Measurements from ENCODE around the gene NHLH1.
A peak's percentile ranks its signal among the peaks of the same experiment; 100 is the strongest.
"Not testable (repeated sequence)": the region's sequence is repeated elsewhere in the genome, so short reads cannot be mapped to it uniquely, and the experiment has no call there.

NHLH1 gene

DNA sequence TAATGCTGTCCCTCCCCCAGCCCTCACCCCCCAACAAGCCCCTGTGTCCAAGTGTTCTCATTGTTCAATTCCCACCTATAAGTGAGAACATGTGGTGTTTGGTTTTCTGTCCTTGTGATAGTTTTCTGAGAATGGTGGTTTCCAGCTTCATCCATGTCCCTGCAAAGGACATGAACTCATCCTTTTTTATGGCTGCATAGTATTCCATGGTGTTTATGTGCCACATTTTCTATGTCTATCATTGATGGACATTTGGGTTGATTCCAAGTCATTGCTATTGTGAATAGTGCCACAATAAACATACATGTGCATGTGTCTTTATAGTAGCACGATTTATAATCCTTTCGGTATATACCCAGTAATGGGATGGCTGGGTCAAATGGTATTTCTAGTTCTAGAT, 17.9 kb downstream of the NHLH1 start:
- DNase-seq = not testable (repeated sequence)

DNA sequence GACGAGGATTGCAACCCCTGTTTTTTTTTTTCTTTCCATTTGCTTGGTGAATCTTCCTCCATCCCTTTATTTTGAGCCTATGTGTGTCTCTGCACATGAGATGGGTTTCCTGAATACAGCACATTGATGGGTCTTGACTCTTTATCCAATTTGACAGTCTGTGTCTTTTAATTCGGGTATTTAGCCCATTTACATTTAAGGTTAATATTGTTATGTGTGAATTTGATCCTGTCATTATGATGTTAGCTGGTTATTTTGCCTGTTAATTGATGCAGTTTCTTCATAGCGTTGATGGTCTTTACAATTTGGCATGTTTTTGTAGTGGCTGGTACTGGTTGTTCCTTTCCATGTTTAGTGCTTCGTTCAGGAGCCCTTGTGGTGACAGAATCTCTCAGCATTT, 21.5 kb downstream of the NHLH1 start:
- not testable (repeated sequence) for DNase-seq

DNA sequence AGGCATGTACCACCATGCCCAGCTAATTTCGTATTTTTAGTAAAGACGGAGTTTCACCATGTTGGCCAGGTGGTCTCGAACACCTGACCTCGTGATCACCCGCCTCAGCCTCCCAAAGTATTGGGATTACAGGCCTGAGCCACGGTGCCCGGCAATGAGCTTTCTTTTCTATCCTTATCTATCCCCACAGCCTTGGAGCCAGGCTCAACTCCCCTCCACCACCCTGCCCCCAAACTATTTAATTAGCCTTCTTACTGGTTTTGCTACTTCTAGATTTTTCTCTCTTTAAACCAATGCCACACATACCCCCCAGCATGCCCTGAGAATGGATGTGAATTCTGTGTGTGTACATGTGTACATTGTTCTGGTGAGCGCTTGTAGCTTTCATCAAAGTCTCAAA, 27.8 kb downstream of the NHLH1 start:
- DNase-seq = no peak

DNA sequence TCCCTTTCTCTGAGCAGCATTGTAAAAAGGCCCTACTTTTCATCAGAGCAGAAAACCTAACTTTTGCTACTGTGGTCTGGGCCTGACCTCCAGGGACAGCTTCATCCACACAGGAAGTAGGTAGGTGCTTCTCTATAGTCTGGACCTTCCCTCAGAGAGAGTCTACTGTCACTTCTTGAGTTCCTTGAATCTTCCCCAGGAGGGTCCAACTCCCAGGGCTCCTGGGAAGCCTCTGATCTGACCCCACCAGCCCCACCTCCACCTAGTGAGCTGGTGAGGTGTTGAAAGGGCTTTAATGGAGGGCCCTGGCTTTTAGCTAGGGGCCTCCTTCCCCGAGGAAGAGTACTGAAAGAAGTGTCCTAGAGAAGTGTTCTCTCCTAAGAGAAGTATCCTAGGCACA, 30.8 kb downstream of the NHLH1 start:
- no peak for DNase-seq

DNA sequence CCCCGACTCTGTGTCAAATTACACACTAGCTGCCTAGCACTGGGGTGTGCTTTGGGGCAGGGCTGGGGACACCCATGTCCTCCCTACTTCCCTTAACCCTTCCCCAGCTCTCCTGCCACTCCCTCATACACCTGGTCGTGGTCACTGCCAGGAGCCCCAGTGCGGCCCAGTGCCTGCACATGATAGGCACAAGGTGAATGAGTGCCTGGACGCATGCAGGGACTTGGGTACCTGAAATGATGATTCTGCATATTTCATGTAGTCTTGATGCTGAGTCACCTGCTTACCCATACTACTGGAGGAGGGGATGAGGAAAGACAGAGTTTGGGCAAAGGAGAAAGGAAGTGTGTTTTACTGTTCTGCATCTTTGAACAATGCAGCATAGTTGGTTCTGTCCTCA, 32.0 kb downstream of the NHLH1 start:
- no peak for DNase-seq

DNA sequence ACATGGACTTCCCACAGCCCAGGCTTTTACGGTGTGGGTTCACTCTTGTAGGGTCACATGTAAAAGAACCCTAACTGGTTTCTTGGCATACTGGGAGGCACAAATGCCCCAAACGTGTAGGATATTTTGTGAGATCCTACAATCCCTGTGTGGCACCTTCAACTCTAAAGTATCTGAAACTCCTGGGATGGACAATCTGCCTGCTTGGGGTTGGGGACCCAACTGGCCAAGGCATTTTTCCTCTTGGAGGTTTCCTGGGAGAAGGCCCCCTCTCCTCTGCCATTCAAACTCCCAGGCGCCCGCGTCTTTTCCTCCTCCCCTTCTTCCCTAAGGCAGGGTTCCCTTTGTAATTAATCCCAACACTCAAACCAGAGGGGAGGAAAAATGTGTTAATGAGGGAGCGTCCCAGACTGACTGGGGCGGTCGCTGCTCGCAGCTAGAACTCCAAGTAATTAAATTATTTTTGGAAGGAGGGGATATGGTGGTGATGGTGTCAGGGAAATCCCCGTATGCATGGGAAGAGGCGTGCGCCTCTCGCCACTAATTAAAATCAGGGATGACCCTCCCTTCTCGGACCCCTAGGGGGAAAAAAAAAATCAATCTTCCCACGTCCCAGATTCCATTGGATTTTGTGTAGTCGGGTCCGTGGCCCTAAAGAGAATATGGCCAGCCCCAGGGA, 32.8 kb downstream of the NHLH1 start:
- no peak for DNase-seq

DNA sequence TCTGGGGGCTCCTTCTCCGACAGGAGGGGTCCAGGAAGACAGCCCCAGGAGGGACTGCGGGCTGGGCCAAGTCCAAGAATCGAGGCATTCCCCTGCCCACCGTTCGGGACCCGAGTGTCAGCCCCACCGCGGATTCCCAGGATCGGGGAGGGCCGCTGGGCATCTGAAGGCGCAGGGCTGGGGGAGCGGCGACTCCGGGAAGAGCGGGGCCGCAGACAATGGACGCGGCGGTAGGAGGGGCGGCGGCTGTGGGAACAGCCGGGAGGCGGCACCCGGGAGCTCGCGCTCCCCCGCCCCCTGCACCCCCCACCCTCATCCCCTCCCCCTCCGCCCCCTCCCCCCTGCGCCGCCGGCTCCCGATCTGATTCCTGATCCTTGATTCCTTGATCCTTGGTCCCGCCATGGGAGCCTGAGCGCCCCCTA, 33.4 kb downstream of the NHLH1 start, which contains the start of gene VANGL2:
Gene VANGL2, plus strand, starts transcription at position 342 of the 423 bp plus-strand sequence. CDS start 15,274 bp downstream, outside the sequence.
- DNase-seq = peak; percentile 9

DNA sequence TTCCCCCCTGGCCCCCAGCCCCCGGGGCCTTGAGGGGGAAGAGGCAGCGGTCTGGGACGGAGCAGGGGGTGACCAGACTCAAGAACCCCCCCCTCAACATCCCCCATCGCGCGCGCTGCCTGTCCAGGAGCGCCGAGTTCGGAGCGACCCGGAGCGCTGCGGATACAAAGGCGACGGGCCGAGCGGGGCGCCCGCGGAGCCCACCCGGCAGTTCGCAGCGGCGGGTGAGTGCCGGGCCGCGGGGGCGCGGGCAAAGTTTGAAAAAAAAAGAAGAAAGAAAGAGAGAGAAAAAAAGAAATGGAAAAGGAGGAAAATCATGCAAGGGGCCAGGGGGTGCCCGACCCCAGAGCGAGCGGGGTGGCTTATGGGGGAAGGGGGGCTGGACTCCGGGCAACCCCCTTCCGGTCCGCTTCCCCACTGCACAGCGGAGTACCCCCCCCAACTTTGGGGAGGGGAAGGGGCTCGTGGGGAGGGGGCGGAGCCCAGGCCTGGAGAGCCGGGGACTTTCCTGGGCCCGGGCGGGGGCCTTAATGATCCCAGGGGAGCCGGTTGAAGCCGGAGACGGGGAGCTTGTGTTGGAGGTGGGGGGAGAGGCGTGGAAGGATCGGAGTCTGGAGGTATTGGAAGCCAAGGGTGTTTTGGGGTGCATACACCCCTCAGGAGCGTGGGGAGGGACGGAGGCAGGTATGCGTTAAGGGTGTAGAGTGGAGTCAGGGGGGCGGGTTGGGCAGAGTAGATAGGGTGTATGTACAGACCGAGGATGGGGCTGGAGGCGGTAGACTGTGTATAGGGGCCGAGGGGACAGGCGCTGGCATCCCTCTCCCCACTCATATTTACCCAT, 34.0 kb downstream of the NHLH1 start:
- no peak for DNase-seq

DNA sequence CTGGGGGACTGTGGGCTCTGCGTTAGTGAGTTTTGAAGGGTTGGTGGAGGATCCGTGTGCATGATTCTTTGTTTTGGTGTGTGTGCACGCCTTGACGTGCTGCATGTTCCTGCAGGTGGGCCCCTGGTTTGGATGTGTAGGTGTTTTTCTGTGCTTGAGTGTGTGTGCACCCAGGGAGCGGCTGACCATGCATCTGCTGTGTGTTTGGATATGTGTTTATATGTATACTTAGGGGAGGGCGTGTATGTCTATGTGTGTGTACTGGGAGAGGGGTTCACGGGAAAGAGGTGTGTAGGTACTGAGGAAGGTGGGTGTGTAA, 34.6 kb downstream of the NHLH1 start:
- DNase-seq = no peak

DNA sequence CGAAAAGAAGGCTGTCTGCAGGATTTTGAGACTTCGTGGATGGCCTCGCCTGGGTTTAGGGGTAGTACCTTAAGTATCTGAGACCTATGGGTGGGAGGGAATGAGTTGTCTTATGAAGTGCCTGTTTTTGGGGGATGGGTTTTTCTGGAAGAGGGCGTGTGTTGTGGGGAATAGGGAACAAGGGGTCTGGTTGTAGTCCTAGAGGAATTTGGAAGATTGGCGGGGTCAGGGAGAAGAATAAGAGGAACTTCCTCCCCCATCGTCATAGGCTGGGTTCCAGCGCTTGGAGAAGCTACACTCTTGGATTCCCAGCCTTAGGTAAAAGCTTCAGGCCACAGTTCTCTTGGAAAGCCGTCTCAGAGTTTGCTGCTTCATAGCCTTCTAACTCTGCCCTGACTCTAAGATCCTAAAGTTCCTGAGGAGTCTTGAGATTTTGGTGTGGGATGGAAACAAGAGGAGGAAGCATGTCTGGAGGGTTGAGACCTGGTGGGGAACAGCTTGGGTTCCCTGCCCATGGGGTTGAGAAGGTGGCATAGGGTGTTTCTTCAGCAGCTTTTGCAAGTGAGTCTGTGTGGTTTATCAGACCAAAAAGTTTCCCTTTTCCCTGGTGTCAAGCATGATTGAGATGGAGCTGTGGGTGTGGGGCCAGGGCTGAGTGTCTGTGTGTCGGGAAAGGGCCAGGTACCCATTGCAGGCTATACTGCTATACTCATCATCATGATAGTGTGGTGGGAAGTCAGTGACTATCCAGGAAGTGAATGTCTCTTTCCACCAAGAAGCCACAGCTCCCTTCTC, 35.3 kb downstream of the NHLH1 start:
- no peak for DNase-seq

DNA sequence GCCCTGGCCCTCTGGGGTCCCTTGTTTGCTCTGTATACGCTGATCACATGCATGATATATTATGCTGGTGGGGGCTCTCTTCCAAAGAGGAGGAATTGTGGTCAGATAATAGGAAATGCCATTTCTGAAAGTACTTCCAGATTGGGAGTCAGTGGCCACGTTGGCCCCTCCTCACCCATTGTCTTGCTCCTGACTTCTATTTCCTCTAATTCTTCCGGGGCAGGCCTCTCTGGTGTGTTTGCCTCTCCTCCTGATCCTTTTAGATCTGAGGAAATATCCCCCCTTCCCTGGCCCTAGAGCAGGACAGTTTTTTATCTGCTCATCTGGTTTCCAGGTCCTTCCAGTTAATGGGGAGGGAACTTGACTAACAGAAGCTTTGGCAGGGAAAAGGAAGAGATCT, 36.4 kb downstream of the NHLH1 start:
- DNase-seq = no peak

DNA sequence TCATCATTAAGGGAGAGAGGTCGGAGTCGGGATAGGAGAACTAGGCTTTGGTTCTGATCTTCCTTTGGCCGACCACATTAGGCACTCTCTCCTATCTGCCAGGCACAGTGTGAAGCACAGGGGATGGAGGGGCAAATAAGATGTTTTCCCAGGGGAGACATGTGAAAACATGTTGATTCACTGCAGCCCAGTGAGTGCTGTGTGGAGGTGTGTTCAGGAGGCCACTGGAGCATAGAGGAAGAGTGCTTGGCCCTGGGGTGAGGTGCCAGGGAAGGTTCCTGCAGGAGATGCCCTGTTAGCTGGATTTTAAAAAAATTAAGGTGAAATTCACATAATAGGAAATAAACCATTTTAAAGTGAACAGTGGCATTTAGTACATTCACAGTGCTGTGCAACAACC, 37.2 kb downstream of the NHLH1 start:
- no peak for DNase-seq

DNA sequence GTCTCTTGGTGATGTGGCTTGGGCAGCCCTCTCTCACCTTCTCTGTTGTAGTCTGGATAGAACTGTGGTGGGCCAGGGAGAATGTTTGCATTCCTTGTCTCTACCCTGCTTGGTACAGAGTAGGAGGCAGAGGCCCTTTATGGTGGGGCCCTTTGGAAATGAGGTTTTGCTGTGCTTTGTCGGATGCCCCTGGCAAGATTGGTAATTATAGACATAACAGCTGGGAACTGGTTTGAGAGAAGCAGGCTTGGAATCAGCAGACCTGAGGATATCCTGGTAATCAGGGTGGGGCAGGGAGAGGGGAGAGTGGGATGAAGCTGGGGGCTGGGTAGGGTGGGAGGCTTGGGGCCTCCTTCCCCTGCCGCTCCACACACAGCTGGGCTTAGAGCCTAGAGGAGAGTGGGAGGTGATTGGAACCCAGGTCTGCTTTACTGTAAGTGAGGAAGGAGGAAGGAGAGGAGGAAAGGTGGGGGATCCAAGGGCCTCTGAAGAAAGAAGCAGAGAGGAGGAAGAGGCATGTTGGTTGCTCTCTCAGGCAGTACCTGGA, 38.5 kb downstream of the NHLH1 start:
- DNase-seq = no peak

DNA sequence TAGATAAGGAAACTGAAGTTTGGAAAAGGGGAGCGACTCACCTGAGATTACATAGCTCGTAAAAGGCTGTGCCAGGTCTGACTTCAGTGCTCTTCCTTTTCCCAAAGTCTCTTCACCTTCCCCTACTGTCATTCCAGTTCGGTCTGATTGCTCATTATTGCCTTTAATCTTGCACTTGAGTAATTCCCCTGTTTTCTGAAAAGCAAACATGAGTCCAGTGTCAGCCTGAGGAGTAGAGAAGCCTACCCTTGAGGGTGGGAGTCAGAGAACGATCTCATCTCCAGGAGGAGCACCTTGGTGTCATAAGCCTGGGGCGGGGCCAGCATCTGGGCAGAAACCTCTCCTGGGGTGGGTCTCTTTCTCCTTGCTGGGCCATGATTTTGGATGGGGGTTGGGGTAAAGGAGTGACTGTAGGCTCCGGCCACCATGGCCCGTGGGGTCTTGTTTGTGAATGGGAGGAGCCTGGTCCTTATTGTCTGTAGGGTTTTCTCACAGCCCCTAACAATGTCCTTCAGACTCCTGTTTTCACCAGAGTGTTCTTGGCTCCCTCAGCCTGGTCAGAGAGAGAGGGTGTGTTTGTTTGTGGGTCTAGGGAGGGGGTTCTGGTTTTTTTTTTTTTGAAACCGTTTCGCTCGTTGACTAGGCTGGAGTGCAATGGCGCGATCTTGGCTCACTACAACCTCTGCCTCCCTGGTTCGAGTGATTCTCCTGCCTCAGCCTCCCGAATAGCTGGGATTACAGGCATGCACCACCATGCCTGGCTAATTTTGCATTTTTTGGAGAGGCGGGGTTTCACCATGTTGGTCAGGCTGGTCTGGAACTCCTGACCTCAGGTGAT, 39.5 kb downstream of the NHLH1 start:
- no peak for DNase-seq

DNA sequence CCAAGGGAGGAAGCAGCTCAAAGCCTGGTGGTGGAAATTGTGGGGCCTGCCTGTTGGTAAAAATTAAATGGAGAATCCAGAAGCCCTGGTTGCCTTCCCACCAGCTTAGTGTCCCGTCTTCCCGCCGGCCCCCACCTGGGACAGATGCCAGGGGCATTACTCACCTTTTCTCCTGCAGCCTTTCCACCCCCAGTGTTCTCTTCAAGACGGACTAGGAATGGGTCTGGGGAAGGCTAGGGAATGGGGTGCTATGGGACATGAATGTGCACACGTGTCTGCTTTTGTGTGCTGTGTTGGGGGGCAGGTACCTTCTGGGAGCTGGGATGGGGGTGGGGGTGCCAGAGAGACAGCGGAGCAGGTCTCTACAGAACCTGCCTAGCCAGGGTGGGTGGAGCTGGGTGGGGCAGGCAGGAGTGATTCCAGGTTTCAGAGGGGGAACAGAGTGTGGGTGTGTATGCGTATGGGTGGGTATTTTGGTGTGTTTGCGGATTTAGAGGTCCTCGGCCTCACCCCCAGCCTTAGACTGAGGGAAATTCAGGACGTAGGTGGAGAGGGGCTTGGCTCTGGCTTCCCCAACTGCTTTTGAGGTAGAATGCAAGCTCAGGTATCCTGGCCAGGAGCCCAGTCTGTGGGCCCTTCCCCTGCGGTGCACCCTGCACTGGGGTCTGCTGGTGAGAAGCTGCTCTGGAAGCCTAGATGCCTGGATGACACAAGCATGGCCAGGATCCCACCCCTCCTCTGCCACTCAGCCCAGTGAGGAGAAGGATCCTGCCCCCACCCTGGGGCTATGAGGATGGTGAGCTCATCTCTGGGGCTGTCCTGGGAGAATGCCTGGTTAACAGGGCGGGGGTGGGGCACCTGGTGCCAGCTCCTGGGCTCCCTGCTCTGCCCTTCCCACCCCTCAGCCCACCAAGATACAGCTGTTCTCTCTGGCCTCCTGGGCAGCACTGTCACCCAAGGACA, 41.2 kb downstream of the NHLH1 start:
- DNase-seq = no peak

DNA sequence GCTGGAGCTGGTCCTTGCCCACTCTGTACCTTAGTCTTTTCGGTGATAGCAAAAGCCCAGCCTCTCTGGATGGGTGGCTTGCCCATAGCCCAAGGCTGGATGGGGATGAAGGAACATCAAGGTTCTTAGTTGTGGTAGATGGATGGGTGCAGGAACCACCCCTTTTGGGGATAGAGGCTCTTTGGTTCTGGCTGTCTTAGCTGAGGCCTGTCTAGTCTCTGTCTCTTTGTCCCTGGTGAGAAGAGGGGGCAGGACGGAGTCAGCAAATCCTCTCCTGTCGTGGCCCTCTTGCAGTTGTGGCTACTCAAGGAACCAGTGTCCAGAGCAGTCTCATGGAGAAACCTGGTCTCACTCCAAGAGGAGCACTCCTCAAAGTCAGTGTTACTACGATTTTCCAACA, 42.0 kb downstream of the NHLH1 start:
- DNase-seq = no peak

DNA sequence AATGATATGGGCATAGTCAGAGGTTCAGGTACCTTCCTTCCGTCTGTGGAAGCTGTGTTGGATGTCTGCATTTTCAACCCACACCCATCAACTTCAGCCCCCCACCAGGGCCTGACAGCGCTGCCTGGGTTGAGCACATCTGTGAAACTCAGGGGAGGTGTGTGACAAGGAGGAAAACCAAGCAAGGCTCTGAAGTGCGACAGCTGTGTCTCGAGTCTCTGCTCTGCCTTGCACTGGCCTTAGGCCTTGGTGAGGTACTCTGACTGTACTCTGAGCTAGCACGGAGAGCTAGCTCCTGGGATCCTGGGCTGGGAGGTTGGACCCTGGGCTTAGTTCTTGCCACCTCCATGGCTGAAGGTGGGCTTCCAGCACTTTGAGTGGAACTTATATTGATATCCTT, 42.6 kb downstream of the NHLH1 start:
- no peak for DNase-seq

DNA sequence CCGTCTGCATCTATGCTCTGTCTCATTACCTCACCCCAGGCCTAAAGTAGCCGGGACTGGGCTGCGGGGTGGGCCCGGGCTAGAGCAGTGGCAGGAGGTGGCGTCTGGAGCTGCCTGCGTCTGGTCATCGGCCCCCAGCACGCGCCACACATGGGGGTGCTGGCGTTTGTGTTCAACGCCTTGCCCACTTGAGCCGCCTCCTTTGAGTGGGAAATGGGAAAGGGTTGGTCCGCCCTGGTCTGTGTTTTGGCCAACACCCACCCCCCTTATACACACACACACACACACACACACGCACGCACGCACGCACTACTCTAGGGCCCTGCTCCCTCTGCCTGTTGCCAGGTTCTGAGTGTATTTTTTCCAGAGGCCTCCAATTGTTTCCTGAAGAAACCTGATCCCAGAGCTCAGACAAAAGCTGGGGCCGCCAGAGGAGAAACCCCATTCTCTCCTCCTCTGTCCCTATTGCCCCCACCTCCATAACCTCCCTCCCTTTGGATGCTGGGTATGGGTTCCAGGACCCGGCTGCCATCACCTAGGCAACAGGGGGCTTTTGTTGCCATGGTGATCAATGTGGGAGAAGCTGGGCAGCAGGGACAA, 43.6 kb downstream of the NHLH1 start:
- DNase-seq = no peak

DNA sequence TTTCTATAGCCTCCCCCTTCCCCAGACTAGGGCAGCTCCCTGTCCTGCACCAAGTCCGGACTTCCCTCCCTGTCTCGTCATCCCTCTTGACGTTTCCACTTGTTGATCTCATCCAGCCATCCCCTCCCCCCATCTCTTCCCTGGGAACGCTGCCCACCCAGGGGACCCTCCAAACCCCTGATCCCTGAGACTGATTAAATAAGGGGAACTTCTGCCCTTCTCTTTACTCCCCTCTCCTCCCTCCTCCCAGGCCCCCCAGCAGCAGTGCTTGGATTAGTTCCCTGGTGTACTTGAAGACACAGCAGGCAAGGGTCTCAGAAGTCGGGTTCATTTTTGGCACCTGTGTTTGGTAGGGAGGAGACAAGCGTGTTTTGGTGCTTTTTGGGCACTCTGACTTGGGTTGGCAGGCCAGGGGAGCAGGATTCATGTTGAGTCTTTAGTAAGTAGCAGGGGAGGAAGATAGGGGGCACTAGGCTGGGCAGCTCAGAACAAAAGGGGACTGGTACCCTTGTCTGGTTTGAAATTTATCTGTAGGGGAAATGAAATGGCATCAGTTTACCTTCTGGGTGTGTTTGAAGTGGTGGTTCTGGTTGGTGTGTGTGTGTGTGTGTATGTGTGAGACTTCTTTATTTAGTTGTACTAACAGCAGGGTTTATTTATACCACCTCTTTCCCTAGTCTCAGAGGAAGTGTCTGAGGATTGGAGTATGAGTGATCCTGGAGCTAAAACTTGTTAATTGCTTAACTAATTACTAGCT, 44.6 kb downstream of the NHLH1 start:
- DNase-seq = no peak

DNA sequence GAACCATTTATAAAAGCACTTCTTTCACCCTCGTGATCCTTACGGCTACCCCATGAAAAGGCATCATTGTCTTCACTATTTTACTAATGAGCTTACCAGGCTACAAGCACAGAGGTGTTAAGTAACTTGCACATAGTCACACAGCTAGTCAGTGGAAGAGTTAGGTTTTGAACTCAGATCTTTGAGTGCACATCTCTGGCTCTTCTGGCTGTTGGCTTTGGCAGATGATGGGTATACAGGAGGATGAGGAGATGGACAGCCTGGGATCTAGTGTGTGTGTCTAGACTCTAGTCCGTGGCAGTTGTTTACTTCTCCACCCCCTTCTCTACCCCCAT, 45.1 kb downstream of the NHLH1 start:
- no peak for DNase-seq
